Epithelial cell of alveolus of lung (primary cell): ENCODE results near the gene RSPH3. TPM values are rescaled to one million over a fixed set of nuclear protein-coding genes. Genes with fewer than 3 reads are reported as not detected.

Source experiments
- total RNA-seq: library from RNA; depleted of rRNA; stranded (reverse); fragments of >200 nt; gene quantifications from 2 replicates; pipeline ENCODE4 v1.2.1, GENCODE V29; 2015

RSPH3 gene
- total RNA-seq, result 2.7 and 5.0 TPM in 2 replicates

GRCh38 chr6:158999666-159000403, at the start of gene RSPH3:
TSS of gene RSPH3 (minus strand) at chr6:159000202. CDS start at chr6:158999550, 652 bp downstream.

GRCh38 chr6:159044899-159045727, 45.1 kb upstream of the RSPH3 start, which contains the start of gene TAGAP:
TSS of gene TAGAP (minus strand) at chr6:159044991. CDS start at chr6:159044146, 845 bp downstream.

Other genes starting within 250 kb of the RSPH3 start
- 20.8 and 87.5 TPM in 2 replicates for gene EZR, start 180.8 kb downstream of the RSPH3 start, total RNA-seq
- gene TAGAP, start 44.8 kb upstream of the RSPH3 start, total RNA-seq, result 0.13 TPM in 1 of 2 replicates, not detected in the other
- 0.65 TPM in 1 of 2 replicates, not detected in the other for gene FNDC1, start 169.2 kb upstream of the RSPH3 start, total RNA-seq